ENCODE data around the gene CXCL16.

The CXCL16 gene

GRCh38 chr17:4766201-4766600, 26.5 kb upstream of the CXCL16 start:
- Histone ChIP-seq H2AFZ (ENCODE audit: low read length) (no peak overlapping the region), H3K9ac (ENCODE audit: low read length) (no peak overlapping the region), H3K36me3 (ENCODE audit: insufficient read depth, low read length) (no peaks in the 10 kb centered on the region), H3K4me2 (ENCODE audit: low read length) (no peak overlapping the region), H3K9me3 (ENCODE audit: low read length) (no peaks in the 10 kb centered on the region), H3K27ac (ENCODE audit: low read depth, low read length, poor library complexity, severe bottlenecking) (no peak overlapping the region), H3K9me2 (ENCODE audit: low read depth, low read length) (no peaks in the 10 kb centered on the region), H4K20me1 (ENCODE audit: insufficient read depth, low read length) (no peaks in the 10 kb centered on the region), H3K27me3 (ENCODE audit: insufficient read depth, low read length) (peaks cover 7% of the 10 kb centered on the region; the same call in 1 of the 2 replicates), H3F3A (ENCODE audit: insufficient read depth, low read length) (no peaks in the 10 kb centered on the region), H3K79me2 (ENCODE audit: insufficient read depth, low read length) (no peaks in the 10 kb centered on the region), H3K4me3 (ENCODE audit: low read depth, low read length, poor library complexity, severe bottlenecking) (no peak overlapping the region), H3K4me1 (ENCODE audit: insufficient read depth, low read length, severe bottlenecking) (no peaks in the 10 kb centered on the region)
- TF ChIP-seq, protein P1, sequence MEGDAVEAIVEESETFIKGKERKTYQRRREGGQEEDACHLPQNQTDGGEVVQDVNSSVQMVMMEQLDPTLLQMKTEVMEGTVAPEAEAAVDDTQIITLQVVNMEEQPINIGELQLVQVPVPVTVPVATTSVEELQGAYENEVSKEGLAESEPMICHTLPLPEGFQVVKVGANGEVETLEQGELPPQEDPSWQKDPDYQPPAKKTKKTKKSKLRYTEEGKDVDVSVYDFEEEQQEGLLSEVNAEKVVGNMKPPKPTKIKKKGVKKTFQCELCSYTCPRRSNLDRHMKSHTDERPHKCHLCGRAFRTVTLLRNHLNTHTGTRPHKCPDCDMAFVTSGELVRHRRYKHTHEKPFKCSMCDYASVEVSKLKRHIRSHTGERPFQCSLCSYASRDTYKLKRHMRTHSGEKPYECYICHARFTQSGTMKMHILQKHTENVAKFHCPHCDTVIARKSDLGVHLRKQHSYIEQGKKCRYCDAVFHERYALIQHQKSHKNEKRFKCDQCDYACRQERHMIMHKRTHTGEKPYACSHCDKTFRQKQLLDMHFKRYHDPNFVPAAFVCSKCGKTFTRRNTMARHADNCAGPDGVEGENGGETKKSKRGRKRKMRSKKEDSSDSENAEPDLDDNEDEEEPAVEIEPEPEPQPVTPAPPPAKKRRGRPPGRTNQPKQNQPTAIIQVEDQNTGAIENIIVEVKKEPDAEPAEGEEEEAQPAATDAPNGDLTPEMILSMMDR (IDR thresholded peaks at IDR 0.05; ENCODE audit: low read length), result no peak
- no peak for TF ChIP-seq EZH2 (IDR thresholded peaks at IDR 0.05; ENCODE audit: borderline replicate concordance, low read length)

GRCh38 chr17:4764595-4764994, 24.9 kb upstream of the CXCL16 start:
- no peak overlapping the region for H2AFZ ChIP-seq (ENCODE audit: low read length)
- H3K4me3 ChIP-seq (ENCODE audit: low read depth, low read length, poor library complexity, severe bottlenecking), result no peak overlapping the region
- peaks cover 7% of the 10 kb centered on the region; the same call in 1 of the 2 replicates for H3K27me3 ChIP-seq (ENCODE audit: insufficient read depth, low read length)
- H3K79me2 ChIP-seq (ENCODE audit: insufficient read depth, low read length), result no peaks in the 10 kb centered on the region
- no peaks in the 10 kb centered on the region for H3F3A ChIP-seq (ENCODE audit: insufficient read depth, low read length)
- no peaks in the 10 kb centered on the region for H3K9me3 ChIP-seq (ENCODE audit: low read length)
- H3K4me1 ChIP-seq (ENCODE audit: insufficient read depth, low read length, severe bottlenecking), result no peaks in the 10 kb centered on the region
- H3K36me3 ChIP-seq (ENCODE audit: insufficient read depth, low read length), result no peaks in the 10 kb centered on the region
- no peak overlapping the region for H3K4me2 ChIP-seq (ENCODE audit: low read length)
- H3K9me2 ChIP-seq (ENCODE audit: low read depth, low read length), result no peaks in the 10 kb centered on the region
- H3K27ac ChIP-seq (ENCODE audit: low read depth, low read length, poor library complexity, severe bottlenecking), result no peak overlapping the region
- H4K20me1 ChIP-seq (ENCODE audit: insufficient read depth, low read length), result no peaks in the 10 kb centered on the region
- TF ChIP-seq, protein P1 (IDR thresholded peaks at IDR 0.05; ENCODE audit: low read length), result no peak
- no peak for TF ChIP-seq EZH2 (IDR thresholded peaks at IDR 0.05; ENCODE audit: borderline replicate concordance, low read length)
- no peak overlapping the region for H3K9ac ChIP-seq (ENCODE audit: low read length)

DNA sequence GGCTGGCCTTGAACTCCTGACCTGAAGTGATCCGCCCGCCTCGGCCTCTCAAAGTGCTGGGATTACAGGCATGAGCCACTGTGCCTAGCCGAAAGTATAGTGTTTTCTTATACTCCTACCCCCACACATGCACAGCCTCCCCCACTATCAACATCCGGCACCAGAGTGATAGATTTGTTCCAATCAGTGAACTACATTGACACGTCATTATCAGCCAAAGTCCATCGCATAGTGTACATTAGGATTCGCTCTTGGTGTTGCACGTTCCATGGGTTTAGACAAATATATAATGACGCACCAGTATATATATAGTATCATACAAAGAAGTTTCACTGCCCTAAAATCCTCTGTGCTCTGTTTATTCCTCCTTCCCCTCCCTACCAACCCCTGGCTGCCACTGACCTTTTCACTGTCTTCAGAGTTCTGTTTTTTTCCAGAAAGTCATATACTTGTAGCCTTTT, 20.1 kb upstream of the CXCL16 start:
- Histone ChIP-seq H3K79me2 (ENCODE audit: insufficient read depth, low read length) (no peaks in the 10 kb centered on the region), H3K9ac (ENCODE audit: low read length) (no peak overlapping the region), H2AFZ (ENCODE audit: low read length) (no peak overlapping the region), H3K4me1 (ENCODE audit: insufficient read depth, low read length, severe bottlenecking) (no peaks in the 10 kb centered on the region), H3K27me3 (ENCODE audit: insufficient read depth, low read length) (no peaks in the 10 kb centered on the region), H4K20me1 (ENCODE audit: insufficient read depth, low read length) (no peaks in the 10 kb centered on the region), H3K27ac (ENCODE audit: low read depth, low read length, poor library complexity, severe bottlenecking) (no peak overlapping the region), H3K9me3 (ENCODE audit: low read length) (no peaks in the 10 kb centered on the region), H3K36me3 (ENCODE audit: insufficient read depth, low read length) (no peaks in the 10 kb centered on the region), H3F3A (ENCODE audit: insufficient read depth, low read length) (no peaks in the 10 kb centered on the region), H3K4me2 (ENCODE audit: low read length) (no peak overlapping the region), H3K9me2 (ENCODE audit: low read depth, low read length) (no peaks in the 10 kb centered on the region), H3K4me3 (ENCODE audit: low read depth, low read length, poor library complexity, severe bottlenecking) (no peak overlapping the region)
- TF ChIP-seq, protein P1 (IDR thresholded peaks at IDR 0.05; ENCODE audit: low read length), result no peak
- no peak for TF ChIP-seq EZH2 (IDR thresholded peaks at IDR 0.05; ENCODE audit: borderline replicate concordance, low read length)

Measured in OCI-LY1 (cell line).